ENCODE data around the gene SYT1. TPM values are rescaled to one million over a fixed set of nuclear protein-coding genes. Genes with fewer than 3 reads are reported as not detected.

The SYT1 gene
- total and polyA plus RNA-seq, 9 donors, result 0.45 to 18.3 (median 9.7) TPM

DNA sequence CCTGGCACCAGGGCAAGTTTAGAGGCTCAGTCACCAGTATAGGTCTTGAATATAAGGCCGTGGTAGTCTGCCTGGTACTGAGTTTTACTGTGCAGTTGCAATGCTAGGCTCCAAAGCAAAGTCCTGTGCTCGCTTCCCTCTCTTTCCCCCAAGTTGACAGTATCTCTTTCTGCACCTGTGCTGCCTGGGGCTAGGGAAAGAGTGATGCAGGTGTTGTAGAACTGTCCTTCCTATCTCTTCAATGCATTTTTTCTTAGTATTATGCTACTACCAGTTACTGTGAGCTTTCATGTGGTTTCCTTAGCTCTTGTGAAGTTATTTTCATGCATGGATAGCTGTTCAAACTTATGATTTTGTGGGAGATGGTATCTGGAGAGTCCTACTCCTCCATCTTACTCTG, 359.2 kb downstream of the SYT1 start:
- WGBS, 3 donors, result 90 to 97% (median 92%) methylated on average over 2 of the region's 2 CpGs
- no peak for DNase-seq

GRCh38 chr12:79227091-79227490, 362.5 kb downstream of the SYT1 start:
- Histone ChIP-seq H3K4me3 (no peak overlapping the region), H3K36me3 (no peaks in the 10 kb centered on the region), H3K27me3 (no peaks in the 10 kb centered on the region), H3K27ac (no peak overlapping the region), H3K9me3 (no peaks in the 10 kb centered on the region), H3K4me1 (ENCODE audit: insufficient read depth) (no peaks in the 10 kb centered on the region)
- no peak for DNase-seq
- 81 to 85% (median 81%) methylated on average over 1 of the region's 1 CpG for WGBS, 3 donors
- no peak for TF ChIP-seq POLR2A (IDR thresholded peaks at IDR 0.05)
- no peak for TF ChIP-seq EP300 (IDR thresholded peaks at IDR 0.05)
- no peak for TF ChIP-seq CTCF (IDR thresholded peaks at IDR 0.05)
- intact Hi-C loops (cut with DNase I), result no loop called here

More for the DNA sequence above, 359.2 kb downstream of the SYT1 start:
- Histone ChIP-seq H3K27me3 (no peaks in the 10 kb centered on the region), H3K27ac (no peak overlapping the region), H3K4me1 (ENCODE audit: insufficient read depth) (no peaks in the 10 kb centered on the region), H3K36me3 (no peaks in the 10 kb centered on the region), H3K4me3 (no peak overlapping the region), H3K9me3 (no peaks in the 10 kb centered on the region)
- intact Hi-C loops (cut with DNase I), result no loop called here
- TF ChIP-seq EP300 (IDR thresholded peaks at IDR 0.05) (no peak), POLR2A (IDR thresholded peaks at IDR 0.05) (no peak), CTCF (IDR thresholded peaks at IDR 0.05) (no peak)

DNA sequence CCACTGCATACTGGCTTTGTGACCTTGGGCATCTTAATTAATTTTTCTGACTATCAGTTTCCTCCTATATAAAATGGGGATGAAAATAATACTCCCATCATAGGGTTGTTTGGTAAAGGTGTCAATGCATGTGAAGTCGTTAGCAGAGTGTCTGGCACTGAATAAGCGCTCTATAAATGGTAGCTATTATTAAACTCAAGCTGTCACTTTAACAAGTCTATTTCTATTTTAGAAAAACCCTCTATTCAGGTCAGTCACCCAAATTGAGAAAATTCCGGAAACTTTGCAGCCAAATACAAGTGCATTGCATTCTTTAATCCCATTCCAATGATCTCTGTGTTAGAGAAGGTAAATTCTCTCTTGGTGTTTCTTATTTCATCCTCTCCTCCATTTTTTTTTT, 363.1 kb downstream of the SYT1 start:
- H3K36me3 ChIP-seq, result no peaks in the 10 kb centered on the region
- WGBS, 3 donors, result 96 to 98% (median 97%) methylated on average over 3 of the region's 3 CpGs
- intact Hi-C loops (cut with DNase I), result no loop called here
- H3K27ac ChIP-seq, result no peak overlapping the region
- no peak for TF ChIP-seq EP300 (IDR thresholded peaks at IDR 0.05)
- no peak for TF ChIP-seq CTCF (IDR thresholded peaks at IDR 0.05)
- no peak for TF ChIP-seq POLR2A (IDR thresholded peaks at IDR 0.05)
- DNase-seq, result no peak
- H3K4me3 ChIP-seq, result no peak overlapping the region
- H3K27me3 ChIP-seq, result no peaks in the 10 kb centered on the region
- H3K4me1 ChIP-seq (ENCODE audit: insufficient read depth), result no peaks in the 10 kb centered on the region
- H3K9me3 ChIP-seq, result no peaks in the 10 kb centered on the region

GRCh38 chr12:79233341-79233781, 368.8 kb downstream of the SYT1 start:
- no peak for DNase-seq
- no peaks in the 10 kb centered on the region for H3K9me3 ChIP-seq
- intact Hi-C loops (cut with DNase I), result no loop called here
- no peaks in the 10 kb centered on the region for H3K27me3 ChIP-seq
- no peak overlapping the region for H3K4me3 ChIP-seq
- no peaks in the 10 kb centered on the region for H3K4me1 ChIP-seq (ENCODE audit: insufficient read depth)
- TF ChIP-seq EP300 (IDR thresholded peaks at IDR 0.05), result no peak
- no peak for TF ChIP-seq CTCF (IDR thresholded peaks at IDR 0.05)
- TF ChIP-seq POLR2A (IDR thresholded peaks at IDR 0.05), result no peak
- no peaks in the 10 kb centered on the region for H3K36me3 ChIP-seq
- H3K27ac ChIP-seq, result no peak overlapping the region
- 90 to 95% (median 90%) methylated on average over 7 of the region's 7 CpGs for WGBS, 3 donors
